NCI-H226 (cell line): ENCODE measurements around the gene CENPI.
A peak's percentile ranks its signal among the peaks of the same experiment; 100 is the strongest.

Source experiments
- DNase-seq: peaks from one replicate; pipeline ENCODE4 v3.0.0-alpha.2; 2015

CENPI gene, protein sequence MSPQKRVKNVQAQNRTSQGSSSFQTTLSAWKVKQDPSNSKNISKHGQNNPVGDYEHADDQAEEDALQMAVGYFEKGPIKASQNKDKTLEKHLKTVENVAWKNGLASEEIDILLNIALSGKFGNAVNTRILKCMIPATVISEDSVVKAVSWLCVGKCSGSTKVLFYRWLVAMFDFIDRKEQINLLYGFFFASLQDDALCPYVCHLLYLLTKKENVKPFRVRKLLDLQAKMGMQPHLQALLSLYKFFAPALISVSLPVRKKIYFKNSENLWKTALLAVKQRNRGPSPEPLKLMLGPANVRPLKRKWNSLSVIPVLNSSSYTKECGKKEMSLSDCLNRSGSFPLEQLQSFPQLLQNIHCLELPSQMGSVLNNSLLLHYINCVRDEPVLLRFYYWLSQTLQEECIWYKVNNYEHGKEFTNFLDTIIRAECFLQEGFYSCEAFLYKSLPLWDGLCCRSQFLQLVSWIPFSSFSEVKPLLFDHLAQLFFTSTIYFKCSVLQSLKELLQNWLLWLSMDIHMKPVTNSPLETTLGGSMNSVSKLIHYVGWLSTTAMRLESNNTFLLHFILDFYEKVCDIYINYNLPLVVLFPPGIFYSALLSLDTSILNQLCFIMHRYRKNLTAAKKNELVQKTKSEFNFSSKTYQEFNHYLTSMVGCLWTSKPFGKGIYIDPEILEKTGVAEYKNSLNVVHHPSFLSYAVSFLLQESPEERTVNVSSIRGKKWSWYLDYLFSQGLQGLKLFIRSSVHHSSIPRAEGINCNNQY

DNA sequence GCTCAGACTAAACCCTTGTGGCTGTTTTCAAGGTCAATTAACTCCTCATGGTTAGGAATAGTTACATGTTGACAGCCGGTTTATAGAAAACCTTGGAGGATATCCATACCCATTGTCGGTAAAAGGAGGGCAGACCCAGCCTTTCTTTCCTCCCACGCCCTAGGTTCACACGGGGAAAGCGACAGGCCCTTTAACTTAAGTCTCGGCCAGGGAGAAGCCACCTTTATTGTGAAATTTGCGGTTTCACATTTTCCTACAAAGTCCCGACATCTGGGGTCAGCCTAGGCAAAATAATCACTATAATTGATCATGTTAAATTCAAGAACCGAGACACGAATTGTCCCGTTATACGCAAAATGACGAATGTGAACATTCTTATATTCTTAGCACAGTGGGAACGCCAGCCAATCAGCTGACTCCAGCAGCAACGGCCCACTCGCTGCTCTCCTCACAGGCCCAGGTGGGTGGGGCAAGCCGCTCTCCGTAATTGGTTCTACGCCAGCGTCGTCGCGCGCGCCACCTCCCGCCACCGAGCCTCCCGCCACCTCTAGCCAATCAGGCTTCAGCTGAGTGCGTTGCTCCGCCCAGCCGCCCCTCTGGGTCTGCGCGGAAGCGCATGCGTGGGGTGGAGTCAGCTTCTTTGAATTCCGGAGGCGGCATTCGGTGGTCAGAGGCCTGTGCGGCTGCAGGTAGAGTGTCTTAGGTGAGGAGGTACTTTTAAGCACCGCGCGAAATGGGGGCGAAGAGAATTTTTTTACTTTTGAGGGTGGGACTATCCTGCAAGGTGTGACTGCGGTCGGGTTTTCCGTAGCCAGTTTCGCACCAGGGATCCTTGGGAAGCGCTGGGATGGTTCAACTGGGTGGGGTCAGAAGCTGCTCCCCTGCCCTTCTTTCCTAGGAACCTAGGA lies at the start of gene CENPI:
TSS of gene CENPI (plus strand) at position 659 of the 908 bp plus-strand sequence. CDS start 2,867 bp downstream, outside the sequence.
- DNase-seq = peak; percentile 77

DNA sequence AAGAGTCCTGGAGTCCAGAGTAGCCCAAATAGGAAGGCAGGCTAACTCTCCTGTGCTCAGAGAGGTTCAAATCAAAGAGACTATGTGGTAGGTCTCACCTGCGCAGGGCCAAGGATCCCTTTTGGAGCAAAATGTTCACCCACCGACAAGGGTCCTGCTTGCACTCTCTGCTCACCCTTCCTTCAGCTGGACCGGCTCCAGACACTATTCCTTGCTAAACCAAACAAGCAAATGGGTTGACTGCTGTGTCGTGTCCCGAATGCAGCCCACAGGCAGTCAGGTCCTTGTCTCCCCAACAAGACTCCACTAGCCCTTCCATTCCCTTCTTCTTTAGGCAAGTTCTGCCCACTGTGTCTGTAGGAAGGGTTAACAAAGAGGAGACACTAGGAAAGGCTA lies 46.9 kb upstream of the CENPI start:
- DNase-seq = no peak

DNA sequence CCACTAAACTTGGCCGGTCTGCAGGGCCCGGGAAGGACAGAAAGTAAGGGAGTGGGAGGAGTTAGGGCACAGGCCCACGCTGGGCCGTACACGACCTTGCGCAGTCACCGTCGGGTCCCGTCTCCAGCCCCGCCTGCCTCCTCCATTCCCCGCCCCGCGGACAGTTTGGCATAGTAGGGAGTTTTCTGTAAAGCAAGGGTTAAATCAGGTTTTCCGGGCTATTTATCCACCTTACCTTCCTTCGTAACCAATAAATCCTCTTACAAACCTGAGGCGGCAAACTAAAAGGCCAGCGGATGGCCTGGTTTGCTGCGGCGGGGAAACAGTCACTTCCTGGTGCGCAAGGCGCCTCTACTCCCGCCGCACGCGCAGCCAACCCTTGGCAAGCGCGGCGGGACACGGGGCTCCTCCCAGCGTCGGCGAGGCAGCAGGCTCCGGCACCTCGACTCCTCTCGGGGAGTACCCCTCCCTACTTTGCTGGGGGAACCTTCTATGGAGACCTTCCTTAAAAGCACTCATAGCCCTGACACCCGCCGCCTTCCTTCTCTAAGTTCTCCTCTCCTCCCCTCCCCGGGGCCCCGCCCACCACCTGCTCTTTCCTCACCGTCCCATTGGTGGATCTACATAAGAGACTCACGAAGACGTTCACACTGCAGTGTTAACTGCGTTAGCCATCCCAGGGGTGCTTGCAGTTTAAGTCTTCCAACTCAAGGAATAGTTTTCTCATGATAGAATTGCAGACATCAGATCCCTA lies 46.3 kb upstream of the CENPI start, which contains the start of gene TRMT2B:
TSS of gene TRMT2B (minus strand) at position 563 of the 754 bp plus-strand sequence. CDS start 9,822 bp downstream, outside the sequence.
- DNase-seq = peak; percentile 77

DNA sequence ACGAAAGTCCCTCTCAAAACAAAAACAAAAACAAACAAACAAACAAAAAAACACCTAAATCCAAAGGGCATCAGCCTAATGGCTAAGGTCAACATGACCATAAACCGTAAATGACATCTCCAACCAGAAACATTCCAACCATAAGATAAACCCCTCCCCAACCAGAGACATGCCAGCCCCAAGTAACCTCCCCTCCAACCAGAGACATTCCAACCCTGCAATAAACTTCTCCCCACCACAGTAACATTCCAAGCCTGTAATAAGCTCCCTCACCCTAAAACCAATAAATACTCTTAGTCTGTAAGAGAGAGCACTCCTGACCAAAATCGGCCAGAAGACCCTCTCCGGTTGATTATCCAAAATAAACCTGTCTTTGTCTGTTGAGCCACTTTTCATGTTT lies 41.5 kb upstream of the CENPI start:
- DNase-seq = peak; percentile 20

DNA sequence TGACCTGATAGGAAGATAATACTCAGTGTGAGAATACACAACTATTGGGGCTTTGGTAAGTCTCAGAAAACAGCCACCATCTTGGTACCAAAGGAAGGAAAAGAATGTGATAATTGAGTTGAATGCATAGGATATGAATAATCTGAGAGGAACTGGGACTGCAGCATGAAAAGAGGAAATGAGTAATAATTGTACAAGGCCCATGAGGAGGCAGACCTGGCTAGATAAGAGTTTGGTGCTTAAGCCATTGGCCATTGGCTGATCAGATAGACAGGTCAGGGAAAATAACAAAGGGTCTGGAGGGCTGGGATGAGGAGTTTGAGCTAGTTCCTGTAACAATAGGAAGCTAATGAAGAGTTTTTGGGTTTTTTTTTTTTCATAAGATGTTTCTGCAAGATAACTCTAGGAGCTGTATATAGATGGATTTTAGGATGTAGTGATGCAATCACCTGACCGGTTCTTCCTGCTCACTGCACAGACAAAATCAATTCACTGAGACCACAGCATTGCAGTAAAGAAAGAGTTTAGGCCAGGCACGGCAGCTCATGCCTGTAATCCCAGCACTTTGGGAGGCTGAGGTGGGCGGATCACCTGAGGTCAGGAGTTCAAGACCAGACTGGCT lies 40.8 kb upstream of the CENPI start:
- DNase-seq = peak; percentile 70

DNA sequence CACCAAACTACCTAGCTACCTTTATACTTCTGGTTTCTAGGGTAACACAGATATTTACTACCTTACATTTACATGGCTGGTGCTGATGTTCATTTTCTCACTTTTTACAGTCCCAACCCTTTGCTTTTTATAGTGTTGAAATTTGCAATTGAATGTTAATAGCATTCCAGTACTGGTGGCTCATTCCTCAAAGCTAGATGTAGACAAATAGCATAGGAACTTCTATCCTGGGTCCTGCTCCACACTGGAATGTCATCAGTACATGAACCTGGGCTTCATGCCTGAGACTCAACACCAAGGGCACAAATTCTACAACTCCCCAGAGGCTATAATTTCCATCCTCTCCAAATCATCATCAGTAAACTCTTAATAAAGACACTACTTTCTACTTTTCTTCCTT lies 35.8 kb upstream of the CENPI start:
- DNase-seq = no peak

DNA sequence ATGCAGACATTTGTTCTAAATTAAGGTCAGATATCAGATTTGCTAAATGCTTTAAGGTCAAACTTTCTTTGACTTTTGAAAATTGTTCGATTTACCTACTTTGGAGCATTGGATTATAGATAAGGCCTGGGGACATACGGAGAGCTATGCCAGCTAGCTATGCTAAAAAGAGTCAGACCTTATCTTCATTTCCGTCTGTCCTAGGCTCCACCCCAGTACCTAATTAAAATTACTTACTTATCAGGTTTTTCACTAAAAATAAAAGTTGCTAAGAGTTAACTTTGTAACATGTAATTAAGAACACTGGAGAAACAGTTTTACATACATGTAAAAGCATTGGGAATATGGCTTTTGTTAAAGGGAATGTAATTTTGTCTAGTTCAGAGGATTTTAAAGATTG lies 26.4 kb upstream of the CENPI start:
- DNase-seq = no peak

DNA sequence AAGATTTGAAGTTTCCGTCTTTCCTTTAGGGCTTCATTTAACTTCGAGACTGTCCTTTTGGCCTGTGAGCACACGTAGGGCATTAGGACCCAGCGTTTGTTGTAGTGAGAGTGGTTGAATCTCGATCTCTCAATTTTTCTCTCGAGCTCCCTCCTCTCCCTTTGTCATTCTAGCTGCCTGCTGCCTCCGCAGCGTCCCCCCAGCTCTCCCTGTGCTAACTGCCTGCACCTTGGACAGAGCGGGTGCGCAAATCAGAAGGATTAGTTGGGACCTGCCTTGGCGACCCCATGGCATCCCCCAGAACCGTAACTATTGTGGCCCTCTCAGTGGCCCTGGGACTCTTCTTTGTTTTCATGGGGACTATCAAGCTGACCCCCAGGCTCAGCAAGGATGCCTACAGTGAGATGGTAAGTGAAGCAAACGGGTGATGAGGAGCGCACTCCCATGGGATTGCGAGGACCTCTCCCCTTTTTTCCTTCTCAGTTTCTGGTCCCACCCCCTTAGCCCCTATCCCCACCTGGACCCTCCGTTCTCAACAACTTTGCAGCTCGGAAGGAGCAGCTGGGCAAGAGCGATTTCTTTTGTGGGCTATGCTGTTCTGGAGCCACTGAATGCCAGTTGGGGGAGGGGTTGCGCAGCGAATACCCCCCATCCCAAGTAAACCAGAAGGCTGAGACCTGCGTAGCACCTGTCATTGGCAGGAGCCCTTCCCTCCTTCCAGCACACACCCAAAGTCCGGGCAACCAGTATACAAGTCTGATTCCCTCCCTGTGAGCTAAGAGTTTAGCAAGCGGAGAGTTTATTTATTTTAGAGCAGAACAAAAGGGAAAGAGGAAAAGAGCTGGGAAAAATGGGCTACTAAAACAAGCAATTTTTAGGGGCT lies 19.0 kb upstream of the CENPI start, which contains the start of gene TMEM35A:
TSS of gene TMEM35A (plus strand) at position 164 of the 883 bp plus-strand sequence. CDS start at position 288, 124 bp downstream.
- DNase-seq = no peak

DNA sequence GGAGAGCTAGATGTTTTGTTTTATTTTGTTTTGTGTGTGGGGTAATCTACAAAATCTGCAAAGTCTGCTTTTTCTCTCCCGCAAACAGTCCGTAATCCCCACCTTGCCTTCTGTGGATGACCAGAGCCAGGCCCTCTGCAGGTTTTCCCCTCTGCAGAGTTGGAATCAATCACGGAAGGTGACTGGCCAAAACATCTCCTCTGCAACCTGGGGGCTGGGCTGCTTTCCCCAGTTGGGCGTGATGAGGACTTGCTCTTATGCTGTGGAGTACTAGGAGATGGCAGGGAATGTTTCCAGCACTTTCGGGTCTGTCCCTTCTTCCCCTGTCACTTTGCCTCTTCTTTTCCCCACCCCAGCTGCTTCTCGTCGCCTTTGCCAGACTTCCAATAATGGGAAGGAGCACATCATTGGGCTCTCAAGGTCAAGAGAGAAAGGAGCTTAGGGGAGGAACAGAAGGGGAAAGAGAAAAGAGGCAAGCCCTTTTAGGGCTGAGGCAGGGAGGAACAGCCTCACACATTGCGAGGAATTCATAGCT lies 18.2 kb upstream of the CENPI start:
- DNase-seq = no peak

DNA sequence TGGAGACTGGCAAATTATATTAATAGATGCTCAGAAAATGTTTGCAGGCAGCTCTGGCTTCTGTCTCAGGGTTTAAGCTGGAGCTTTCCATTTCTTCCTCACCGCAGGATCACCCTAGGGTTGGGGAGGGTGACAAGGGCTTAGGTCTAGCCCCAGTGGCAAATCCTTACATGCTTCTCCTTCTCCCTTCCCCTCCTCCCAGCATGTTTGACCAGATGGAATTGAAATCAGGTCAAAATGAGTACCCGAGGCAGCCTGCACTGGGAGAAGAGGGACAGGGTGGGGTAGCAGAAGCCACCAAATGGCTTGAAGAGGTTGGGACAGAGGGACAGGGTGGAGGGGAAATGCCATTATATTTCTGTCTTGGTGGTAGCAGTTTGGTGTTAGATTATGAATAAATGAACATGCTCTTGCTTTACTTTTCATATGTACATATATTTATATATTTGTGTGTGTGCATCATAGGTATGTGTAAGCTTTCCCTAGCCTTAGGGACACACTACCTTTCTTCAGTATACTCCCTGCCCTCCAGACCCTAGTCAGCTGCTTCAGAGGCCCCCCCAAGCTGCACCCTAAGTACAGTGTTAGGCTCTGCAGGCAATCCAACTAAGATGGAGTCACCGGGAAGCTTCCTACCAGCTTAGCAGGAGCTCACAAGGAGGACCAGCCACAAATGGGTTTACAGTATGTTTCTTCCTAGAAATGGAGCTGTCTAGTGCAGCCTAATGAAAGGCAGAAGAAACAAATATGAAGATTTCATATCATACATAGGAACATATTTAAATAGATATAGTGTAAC lies 17.5 kb upstream of the CENPI start:
- DNase-seq = no peak

DNA sequence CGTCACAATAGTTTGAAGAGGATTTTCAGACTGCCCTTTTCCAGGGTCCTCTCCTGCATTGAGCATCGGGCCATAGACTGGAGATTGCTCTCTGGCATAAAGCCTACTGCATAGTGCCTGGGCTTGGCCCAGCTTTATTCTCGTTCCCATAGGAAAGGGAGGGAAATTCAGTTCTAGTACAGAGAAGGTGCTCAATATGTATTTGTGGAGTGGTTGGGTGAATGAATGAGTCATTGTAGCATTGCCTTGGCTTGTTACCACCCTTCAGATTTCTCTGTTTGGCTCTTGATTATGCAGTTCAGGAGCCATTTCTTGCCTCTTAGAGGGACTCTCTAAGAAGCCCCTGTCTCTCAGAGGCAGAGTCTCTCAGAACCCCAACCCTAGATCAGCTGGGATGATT lies 16.8 kb upstream of the CENPI start:
- DNase-seq = no peak

DNA sequence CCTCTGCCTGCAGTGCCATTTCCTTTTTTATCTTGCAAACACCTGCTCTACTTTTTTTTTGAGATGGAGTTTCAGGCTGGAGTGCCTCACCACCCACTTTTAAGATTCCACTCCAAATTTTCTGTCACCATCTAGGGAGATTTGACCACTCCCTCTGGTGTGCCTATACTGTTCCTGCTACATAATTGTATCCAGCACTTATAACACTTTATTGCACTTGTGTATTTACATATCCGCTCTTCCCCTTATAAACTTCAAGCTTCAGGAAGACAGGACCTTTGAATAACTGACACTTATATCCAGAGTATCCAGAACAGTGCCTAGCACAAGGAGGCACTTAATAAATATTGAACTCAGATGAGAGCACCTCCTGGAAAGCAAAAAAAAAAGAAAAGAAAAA lies 6.2 kb upstream of the CENPI start:
- DNase-seq = no peak

DNA sequence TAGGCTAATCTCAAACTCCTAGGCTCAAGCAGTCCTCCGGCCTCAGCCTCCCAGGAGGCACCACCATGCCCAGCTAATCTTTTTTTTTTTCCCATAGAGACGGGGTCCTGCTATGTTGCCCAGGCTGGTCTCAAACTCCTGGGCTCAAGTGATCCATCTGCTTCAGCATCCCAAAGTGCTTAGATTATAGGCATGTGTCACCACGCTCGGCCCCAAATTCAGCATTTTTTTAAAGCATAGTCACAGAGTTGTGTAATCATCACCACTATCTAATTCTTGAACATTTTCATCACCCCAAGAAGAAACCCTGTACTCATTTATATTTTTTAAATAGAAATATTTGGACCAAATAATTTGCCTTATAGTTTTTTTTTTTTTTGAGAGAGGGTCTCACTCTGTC lies 10.3 kb downstream of the CENPI start:
- DNase-seq = no peak

DNA sequence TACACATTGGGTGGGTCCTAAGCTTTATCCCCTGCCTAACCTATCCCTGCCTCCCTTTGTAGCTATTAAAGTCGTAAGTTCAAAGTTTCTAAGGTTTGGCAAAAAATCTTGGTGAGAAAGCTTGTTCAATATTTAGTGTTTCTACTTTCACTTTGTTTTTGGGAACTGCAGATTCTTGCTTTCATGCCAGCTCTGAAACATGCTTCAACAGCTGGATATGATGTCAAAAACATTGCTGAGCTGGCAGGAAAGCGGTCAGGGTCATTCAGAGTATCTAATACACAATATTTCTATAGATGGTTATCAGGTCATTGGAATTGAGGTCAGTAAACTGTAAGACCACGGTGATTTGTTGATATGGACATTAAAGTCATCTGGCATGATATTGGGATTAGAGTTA lies 19.7 kb downstream of the CENPI start:
- no peak for DNase-seq

DNA sequence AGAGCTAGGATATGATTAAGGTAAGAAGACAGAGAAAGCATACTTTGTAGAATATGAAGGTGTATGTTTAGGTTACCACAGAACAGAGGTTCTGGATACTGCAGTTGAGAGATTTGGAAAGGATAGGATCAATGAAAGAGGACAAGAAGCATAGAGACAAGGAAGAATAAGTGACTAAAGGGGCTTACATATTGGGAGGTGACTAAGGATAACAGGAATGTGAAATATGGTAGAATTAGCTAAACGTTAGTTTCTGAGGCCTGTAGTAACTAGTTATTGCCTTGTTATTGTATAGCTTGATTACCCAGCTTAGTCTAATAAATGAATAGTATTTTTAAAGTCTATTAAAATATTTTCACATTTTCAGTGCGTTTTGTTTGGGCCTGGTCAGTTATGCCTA lies 38.2 kb downstream of the CENPI start:
- no peak for DNase-seq
